Brain microvascular endothelial cell (primary cell): ENCODE data around the gene TRIM25.

Source experiments
- DNase-seq: peaks from one replicate; pipeline ENCODE4 v3.0.0-alpha.2; 2020
- H3K27ac ChIP-seq: fragments of 250-450 bp; sonication (Bioruptor Pico); 2 replicates; pipeline ENCODE4 v1.5.1; 2020; ENCODE audit warnings: mild to moderate bottlenecking, moderate library complexity
- H3K27me3 ChIP-seq: fragments of 250-450 bp; sonication (Bioruptor Pico); replicated peaks from 2 replicates; pipeline ENCODE4 v1.5.1; 2020; ENCODE audit warnings: mild to moderate bottlenecking
- H3K36me3 ChIP-seq: fragments of 250-450 bp; sonication (Bioruptor Pico); replicated peaks from 2 replicates; pipeline ENCODE4 v1.5.1; 2020; ENCODE audit warnings: mild to moderate bottlenecking
- H3K4me3 ChIP-seq: 2 replicates; pipeline ENCODE4 v1.5.1; 2011; ENCODE audit warnings: low read depth, mild to moderate bottlenecking, control low read depth, low read length, moderate library complexity
- in situ Hi-C: cut with HindIII; loops from 2 replicates; pipeline ENCODE4 v1.10.0; 2017; ENCODE audit warnings: low sequenced_read_pairs, low pct_ligation_motif_present
- TF ChIP-seq, protein P1 (sequence below): IDR thresholded peaks from 2 replicates; pipeline ENCODE4 v1.5.1; 2011; ENCODE audit warnings: low read depth, mild to moderate bottlenecking, moderate library complexity, low read length, control low read depth, inconsistent platforms; ENCODE audit errors: missing control alignments

The TRIM25 gene

DNA sequence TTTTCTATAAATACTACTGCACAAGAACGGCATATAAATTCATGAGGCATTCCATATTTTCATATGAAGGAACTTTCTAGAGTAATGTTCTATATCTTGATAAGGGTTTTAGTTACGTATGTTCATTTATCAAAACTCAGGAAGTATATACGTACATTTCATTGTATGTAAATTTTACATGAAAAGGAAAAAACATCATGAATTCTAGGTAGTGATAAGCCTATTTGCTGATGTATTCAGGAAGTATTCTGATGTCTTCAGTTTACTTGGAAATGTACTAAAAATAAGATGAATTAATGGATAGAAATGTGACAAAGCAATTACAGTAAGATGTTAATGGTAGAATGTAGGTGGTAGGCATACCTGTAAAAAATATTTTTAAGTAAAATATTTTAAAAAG, 75.2 kb downstream of the TRIM25 start:
- Histone ChIP-seq H3K27ac (no peak overlapping the region), H3K36me3 (no peaks in the 10 kb centered on the region), H3K4me3 (no peak overlapping the region), H3K27me3 (no peaks in the 10 kb centered on the region)
- no peak for DNase-seq
- in situ Hi-C loops: no loop called here
- TF ChIP-seq, protein P1, sequence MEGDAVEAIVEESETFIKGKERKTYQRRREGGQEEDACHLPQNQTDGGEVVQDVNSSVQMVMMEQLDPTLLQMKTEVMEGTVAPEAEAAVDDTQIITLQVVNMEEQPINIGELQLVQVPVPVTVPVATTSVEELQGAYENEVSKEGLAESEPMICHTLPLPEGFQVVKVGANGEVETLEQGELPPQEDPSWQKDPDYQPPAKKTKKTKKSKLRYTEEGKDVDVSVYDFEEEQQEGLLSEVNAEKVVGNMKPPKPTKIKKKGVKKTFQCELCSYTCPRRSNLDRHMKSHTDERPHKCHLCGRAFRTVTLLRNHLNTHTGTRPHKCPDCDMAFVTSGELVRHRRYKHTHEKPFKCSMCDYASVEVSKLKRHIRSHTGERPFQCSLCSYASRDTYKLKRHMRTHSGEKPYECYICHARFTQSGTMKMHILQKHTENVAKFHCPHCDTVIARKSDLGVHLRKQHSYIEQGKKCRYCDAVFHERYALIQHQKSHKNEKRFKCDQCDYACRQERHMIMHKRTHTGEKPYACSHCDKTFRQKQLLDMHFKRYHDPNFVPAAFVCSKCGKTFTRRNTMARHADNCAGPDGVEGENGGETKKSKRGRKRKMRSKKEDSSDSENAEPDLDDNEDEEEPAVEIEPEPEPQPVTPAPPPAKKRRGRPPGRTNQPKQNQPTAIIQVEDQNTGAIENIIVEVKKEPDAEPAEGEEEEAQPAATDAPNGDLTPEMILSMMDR: no peak
